Endometrial microvascular endothelial cells (primary cell): ENCODE measurements around the gene FKBP10. TPM values are rescaled to one million over a fixed set of nuclear protein-coding genes. Genes with fewer than 3 reads are reported as not detected.
"Not testable (repeated sequence)": the region's sequence is repeated elsewhere in the genome, so short reads cannot be mapped to it uniquely, and the experiment has no call there.

Source experiments
- in situ Hi-C: cut with HindIII; loops from 2 replicates; pipeline ENCODE4 v1.10.0; 2017; ENCODE audit warnings: low sequenced_read_pairs, low pct_unique_long_range_greater_than_20kb; ENCODE audit errors: inconsistent ontology term
- total RNA-seq: library from RNA; depleted of rRNA; stranded (reverse); fragments of >200 nt; gene quantifications from one replicate; pipeline ENCODE4 v1.2.3, GENCODE V29; 2015; ENCODE audit errors: inconsistent ontology term

FKBP10 gene
- total RNA-seq, result 166 TPM

- in situ Hi-C loops, result no loop called here
These were observed at the start of gene FKBP10 for GRCh38 chr17:41812381-41813151. Gene FKBP10 (plus strand): TSS chr17:41813004. CDS start chr17:41813035, 31 bp downstream.

- in situ Hi-C loops, result no loop called here
These were observed 49.5 kb upstream of the FKBP10 start for GRCh38 chr17:41763327-41763726.

- in situ Hi-C loops, result no loop called here
These were observed 46.7 kb upstream of the FKBP10 start for GRCh38 chr17:41766135-41766534.

GRCh38 chr17:41767324-41768042 is 45.3 kb upstream of the FKBP10 start:
- in situ Hi-C loops, result no loop called here

GRCh38 chr17:41768682-41769288 is 44.0 kb upstream of the FKBP10 start:
- in situ Hi-C loops, result no loop called here

GRCh38 chr17:41769346-41769862 is 43.4 kb upstream of the FKBP10 start:
- in situ Hi-C loops, result no loop called here

- in situ Hi-C loops, result no loop called here
These were observed 42.8 kb upstream of the FKBP10 start for GRCh38 chr17:41769985-41770384.

GRCh38 chr17:41771389-41772206 is 41.2 kb upstream of the FKBP10 start:
- in situ Hi-C loops, result no loop called here

GRCh38 chr17:41772218-41772585 is 40.6 kb upstream of the FKBP10 start:
- in situ Hi-C loops, result no loop called here

GRCh38 chr17:41772586-41773189 is 40.1 kb upstream of the FKBP10 start:
- in situ Hi-C loops, result no loop called here

GRCh38 chr17:41773190-41773588 is 39.6 kb upstream of the FKBP10 start:
- in situ Hi-C loops, result no loop called here

- in situ Hi-C loops, result no loop called here
These were observed 39.0 kb upstream of the FKBP10 start for GRCh38 chr17:41773731-41774193.

GRCh38 chr17:41775394-41776226 is 37.2 kb upstream of the FKBP10 start:
- in situ Hi-C loops, result no loop called here

GRCh38 chr17:41776262-41776900 is 36.4 kb upstream of the FKBP10 start:
- in situ Hi-C loops, result not testable (repeated sequence)

- in situ Hi-C loops, result no loop called here
These were observed 35.6 kb upstream of the FKBP10 start for GRCh38 chr17:41777157-41777573.

- in situ Hi-C loops, result no loop called here
These were observed 35.1 kb upstream of the FKBP10 start for GRCh38 chr17:41777574-41778188.

- in situ Hi-C loops, result no loop called here
These were observed 32.9 kb upstream of the FKBP10 start for GRCh38 chr17:41779954-41780353.
